ENCODE results near the gene SCFD2.

DNA sequence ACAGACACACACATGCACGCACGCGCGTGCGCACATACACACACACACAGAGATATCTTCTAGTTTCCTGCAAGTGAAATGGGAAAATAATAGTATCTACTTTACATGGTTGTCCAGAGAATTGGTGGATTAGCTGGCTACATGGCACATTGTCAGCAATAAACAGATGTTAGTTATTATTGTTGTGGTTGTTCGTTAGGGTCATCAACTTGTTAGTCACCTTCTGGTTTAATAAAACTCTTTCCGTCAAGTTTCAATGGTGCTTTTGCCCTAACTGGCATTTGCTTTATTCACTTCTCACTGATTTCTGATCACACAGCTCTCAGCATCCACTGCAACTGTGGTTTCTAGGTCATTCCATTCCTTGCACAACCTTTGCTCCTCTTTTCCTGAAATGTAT is 529.2 kb downstream of the SCFD2 start:
- TF ChIP-seq, protein P1, sequence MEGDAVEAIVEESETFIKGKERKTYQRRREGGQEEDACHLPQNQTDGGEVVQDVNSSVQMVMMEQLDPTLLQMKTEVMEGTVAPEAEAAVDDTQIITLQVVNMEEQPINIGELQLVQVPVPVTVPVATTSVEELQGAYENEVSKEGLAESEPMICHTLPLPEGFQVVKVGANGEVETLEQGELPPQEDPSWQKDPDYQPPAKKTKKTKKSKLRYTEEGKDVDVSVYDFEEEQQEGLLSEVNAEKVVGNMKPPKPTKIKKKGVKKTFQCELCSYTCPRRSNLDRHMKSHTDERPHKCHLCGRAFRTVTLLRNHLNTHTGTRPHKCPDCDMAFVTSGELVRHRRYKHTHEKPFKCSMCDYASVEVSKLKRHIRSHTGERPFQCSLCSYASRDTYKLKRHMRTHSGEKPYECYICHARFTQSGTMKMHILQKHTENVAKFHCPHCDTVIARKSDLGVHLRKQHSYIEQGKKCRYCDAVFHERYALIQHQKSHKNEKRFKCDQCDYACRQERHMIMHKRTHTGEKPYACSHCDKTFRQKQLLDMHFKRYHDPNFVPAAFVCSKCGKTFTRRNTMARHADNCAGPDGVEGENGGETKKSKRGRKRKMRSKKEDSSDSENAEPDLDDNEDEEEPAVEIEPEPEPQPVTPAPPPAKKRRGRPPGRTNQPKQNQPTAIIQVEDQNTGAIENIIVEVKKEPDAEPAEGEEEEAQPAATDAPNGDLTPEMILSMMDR (conservative IDR thresholded peaks at IDR 0.05; ENCODE audit: low read depth, low read length) = no peak
- TF ChIP-seq EZH2phosphoT487 (IDR thresholded peaks at IDR 0.05; ENCODE audit: borderline replicate concordance, low read length) = no peak
- TF ChIP-seq EZH2 (IDR thresholded peaks at IDR 0.05; ENCODE audit: low read length, unreplicated experiment) = no peak

Measured in PC-3 (cell line).